ENCODE measurements around the gene TRAF2. TPM values are rescaled to one million over a fixed set of nuclear protein-coding genes. Genes with fewer than 3 reads are reported as not detected.

The TRAF2 gene
- total and polyA plus RNA-seq, 2 of the 13 experiments (the other 11 are each of a cell fraction or from before 2014, with no cell fraction given), result 12.4 to 13.6 TPM

DNA sequence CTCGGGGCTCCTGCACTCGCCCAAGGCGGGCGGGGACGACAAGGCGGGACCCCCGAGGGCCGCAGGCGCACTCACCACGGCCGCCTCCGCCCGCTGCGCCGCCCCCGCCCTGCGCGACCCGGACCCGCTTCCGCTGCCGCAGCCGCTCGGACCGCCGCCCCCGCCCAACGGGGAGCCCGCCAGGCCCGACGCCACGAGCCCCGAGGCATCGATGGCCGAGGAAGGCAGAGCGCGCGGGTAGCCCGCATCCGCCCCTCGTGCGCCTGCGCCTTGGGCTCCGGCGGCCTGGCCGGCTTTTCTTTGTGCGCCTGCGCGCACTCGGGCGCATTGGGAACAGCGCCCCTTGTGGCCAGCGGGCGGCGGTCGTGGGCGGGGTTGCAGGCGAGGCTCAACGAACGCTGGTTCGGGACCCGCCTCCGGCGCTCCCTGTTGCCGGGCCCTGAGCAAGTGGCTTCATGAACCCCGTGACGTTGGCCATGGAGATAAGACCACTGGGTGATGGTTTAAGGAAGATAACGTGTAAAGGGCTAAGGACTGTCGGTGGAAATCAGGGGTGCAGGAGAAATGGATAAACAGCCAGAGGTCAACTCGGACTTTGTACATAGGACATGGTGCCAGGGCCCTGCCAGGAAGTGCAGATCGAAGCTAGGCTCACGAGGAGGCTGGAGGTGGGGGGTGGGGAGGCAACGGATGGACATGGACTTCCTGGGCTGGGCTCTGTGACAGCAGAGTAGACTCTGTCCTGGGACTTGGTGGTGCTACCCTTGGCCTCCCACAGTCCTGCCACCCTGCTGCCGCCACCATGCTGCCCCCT lies 58.4 kb downstream of the TRAF2 start, which contains the start of the genes C8G and FBXW5 (continued):
- TF ChIP-seq, protein P1, sequence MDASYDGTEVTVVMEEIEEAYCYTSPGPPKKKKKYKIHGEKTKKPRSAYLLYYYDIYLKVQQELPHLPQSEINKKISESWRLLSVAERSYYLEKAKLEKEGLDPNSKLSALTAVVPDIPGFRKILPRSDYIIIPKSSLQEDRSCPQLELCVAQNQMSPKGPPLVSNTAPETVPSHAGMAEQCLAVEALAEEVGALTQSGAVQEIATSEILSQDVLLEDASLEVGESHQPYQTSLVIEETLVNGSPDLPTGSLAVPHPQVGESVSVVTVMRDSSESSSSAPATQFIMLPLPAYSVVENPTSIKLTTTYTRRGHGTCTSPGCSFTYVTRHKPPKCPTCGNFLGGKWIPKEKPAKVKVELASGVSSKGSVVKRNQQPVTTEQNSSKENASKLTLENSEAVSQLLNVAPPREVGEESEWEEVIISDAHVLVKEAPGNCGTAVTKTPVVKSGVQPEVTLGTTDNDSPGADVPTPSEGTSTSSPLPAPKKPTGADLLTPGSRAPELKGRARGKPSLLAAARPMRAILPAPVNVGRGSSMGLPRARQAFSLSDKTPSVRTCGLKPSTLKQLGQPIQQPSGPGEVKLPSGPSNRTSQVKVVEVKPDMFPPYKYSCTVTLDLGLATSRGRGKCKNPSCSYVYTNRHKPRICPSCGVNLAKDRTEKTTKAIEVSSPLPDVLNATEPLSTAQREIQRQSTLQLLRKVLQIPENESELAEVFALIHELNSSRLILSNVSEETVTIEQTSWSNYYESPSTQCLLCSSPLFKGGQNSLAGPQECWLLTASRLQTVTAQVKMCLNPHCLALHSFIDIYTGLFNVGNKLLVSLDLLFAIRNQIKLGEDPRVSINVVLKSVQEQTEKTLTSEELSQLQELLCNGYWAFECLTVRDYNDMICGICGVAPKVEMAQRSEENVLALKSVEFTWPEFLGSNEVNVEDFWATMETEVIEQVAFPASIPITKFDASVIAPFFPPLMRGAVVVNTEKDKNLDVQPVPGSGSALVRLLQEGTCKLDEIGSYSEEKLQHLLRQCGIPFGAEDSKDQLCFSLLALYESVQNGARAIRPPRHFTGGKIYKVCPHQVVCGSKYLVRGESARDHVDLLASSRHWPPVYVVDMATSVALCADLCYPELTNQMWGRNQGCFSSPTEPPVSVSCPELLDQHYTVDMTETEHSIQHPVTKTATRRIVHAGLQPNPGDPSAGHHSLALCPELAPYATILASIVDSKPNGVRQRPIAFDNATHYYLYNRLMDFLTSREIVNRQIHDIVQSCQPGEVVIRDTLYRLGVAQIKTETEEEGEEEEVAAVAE (CRISPR knock-in tag; IDR thresholded peaks at IDR 0.05; ENCODE audit: borderline replicate concordance), result no peak
- TF ChIP-seq, protein P2, sequence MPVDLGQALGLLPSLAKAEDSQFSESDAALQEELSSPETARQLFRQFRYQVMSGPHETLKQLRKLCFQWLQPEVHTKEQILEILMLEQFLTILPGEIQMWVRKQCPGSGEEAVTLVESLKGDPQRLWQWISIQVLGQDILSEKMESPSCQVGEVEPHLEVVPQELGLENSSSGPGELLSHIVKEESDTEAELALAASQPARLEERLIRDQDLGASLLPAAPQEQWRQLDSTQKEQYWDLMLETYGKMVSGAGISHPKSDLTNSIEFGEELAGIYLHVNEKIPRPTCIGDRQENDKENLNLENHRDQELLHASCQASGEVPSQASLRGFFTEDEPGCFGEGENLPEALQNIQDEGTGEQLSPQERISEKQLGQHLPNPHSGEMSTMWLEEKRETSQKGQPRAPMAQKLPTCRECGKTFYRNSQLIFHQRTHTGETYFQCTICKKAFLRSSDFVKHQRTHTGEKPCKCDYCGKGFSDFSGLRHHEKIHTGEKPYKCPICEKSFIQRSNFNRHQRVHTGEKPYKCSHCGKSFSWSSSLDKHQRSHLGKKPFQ (CRISPR knock-in tag; IDR thresholded peaks at IDR 0.05; ENCODE audit: insufficient replicate concordance), result no peak
- TF ChIP-seq, protein P3, sequence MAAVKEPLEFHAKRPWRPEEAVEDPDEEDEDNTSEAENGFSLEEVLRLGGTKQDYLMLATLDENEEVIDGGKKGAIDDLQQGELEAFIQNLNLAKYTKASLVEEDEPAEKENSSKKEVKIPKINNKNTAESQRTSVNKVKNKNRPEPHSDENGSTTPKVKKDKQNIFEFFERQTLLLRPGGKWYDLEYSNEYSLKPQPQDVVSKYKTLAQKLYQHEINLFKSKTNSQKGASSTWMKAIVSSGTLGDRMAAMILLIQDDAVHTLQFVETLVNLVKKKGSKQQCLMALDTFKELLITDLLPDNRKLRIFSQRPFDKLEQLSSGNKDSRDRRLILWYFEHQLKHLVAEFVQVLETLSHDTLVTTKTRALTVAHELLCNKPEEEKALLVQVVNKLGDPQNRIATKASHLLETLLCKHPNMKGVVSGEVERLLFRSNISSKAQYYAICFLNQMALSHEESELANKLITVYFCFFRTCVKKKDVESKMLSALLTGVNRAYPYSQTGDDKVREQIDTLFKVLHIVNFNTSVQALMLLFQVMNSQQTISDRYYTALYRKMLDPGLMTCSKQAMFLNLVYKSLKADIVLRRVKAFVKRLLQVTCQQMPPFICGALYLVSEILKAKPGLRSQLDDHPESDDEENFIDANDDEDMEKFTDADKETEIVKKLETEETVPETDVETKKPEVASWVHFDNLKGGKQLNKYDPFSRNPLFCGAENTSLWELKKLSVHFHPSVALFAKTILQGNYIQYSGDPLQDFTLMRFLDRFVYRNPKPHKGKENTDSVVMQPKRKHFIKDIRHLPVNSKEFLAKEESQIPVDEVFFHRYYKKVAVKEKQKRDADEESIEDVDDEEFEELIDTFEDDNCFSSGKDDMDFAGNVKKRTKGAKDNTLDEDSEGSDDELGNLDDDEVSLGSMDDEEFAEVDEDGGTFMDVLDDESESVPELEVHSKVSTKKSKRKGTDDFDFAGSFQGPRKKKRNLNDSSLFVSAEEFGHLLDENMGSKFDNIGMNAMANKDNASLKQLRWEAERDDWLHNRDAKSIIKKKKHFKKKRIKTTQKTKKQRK (IDR thresholded peaks at IDR 0.05; ENCODE audit: low read length), result no peak
- TF ChIP-seq RXRB (CRISPR knock-in tag; IDR thresholded peaks at IDR 0.05; ENCODE audit: borderline replicate concordance) (0 out of 2 replicates have a peak, but pooled peaks have one; percentile 29), ZNF672 (CRISPR knock-in tag; IDR thresholded peaks at IDR 0.05) (no peak), ZNF17 (CRISPR knock-in tag; IDR thresholded peaks at IDR 0.05) (no peak), ZNF564 (CRISPR knock-in tag; IDR thresholded peaks at IDR 0.05) (no peak; the same call in 1 of the 2 replicates), TCF7 (IDR thresholded peaks at IDR 0.05; ENCODE audit: low read depth) (no peak), ZNF263 (CRISPR knock-in tag; IDR thresholded peaks at IDR 0.05) (no peak), ZNF83 (CRISPR knock-in tag; IDR thresholded peaks at IDR 0.05; ENCODE audit: borderline replicate concordance) (no peak), TAF15 (IDR thresholded peaks at IDR 0.05; ENCODE audit: low read depth, low read length, poor library complexity, severe bottlenecking) (peak; percentile 64), ZNF567 (CRISPR knock-in tag; IDR thresholded peaks at IDR 0.05; ENCODE audit: borderline replicate concordance) (no peak; the same call in 1 of the 2 replicates), PRMT3 (CRISPR knock-in tag; IDR thresholded peaks at IDR 0.05; ENCODE audit: borderline replicate concordance, low read depth) (no peak)
- TF ChIP-seq, protein P4, sequence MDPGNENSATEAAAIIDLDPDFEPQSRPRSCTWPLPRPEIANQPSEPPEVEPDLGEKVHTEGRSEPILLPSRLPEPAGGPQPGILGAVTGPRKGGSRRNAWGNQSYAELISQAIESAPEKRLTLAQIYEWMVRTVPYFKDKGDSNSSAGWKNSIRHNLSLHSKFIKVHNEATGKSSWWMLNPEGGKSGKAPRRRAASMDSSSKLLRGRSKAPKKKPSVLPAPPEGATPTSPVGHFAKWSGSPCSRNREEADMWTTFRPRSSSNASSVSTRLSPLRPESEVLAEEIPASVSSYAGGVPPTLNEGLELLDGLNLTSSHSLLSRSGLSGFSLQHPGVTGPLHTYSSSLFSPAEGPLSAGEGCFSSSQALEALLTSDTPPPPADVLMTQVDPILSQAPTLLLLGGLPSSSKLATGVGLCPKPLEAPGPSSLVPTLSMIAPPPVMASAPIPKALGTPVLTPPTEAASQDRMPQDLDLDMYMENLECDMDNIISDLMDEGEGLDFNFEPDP (CRISPR knock-in tag; conservative IDR thresholded peaks at IDR 0.05), result no peak
- TF ChIP-seq, protein P5, sequence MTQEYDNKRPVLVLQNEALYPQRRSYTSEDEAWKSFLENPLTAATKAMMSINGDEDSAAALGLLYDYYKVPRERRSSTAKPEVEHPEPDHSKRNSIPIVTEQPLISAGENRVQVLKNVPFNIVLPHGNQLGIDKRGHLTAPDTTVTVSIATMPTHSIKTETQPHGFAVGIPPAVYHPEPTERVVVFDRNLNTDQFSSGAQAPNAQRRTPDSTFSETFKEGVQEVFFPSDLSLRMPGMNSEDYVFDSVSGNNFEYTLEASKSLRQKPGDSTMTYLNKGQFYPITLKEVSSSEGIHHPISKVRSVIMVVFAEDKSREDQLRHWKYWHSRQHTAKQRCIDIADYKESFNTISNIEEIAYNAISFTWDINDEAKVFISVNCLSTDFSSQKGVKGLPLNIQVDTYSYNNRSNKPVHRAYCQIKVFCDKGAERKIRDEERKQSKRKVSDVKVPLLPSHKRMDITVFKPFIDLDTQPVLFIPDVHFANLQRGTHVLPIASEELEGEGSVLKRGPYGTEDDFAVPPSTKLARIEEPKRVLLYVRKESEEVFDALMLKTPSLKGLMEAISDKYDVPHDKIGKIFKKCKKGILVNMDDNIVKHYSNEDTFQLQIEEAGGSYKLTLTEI (CRISPR knock-in tag; conservative IDR thresholded peaks at IDR 0.05), result no peak
